HepG2 (cell line): ENCODE measurements around the gene KAT2A.

Experiments
- CREM ChIP-seq, 2 experiments: sonication (generic) in 1 of 2; formaldehyde crosslinking in 1 of 2; IDR thresholded peaks; 2 replicates each; pipeline versions ENCODE4 v1.4.0 to v1.6.1; 2016 to 2020; ENCODE audit warnings: antibody characterized with exemption in 1 of 2, mild to moderate bottlenecking in 1 of 2, missing genetic modification reagents in 1 of 2
- HNRNPH1 ChIP-seq: fragments of 200-400 bp; formaldehyde crosslinking; optimal IDR thresholded peaks from 2 replicates; pipeline ENCODE3; 2017; ENCODE audit warnings: mild to moderate bottlenecking, low read depth, low read length
- MAFK ChIP-seq, 2 experiments: IDR thresholded peaks in 1 of 2; conservative IDR thresholded peaks in 1 of 2; 2 replicates each; pipeline ENCODE4 v1.6.1; 2011; ENCODE audit warnings: improper control_type of control experiment in 2 of 2, low read length in 2 of 2
- MLXIP ChIP-seq: sonication (generic); formaldehyde crosslinking; IDR thresholded peaks from 2 replicates; pipeline ENCODE4 v1.9.0; 2021; ENCODE audit warnings: missing genetic modification reagents, borderline replicate concordance
- NFE2 ChIP-seq: sonication (generic); formaldehyde crosslinking; IDR thresholded peaks from 2 replicates; pipeline ENCODE4 v1.4.0; 2020; ENCODE audit warnings: missing genetic modification reagents
- PAX8 ChIP-seq: sonication (generic); formaldehyde crosslinking; IDR thresholded peaks from 2 replicates; pipeline ENCODE4 v1.8.0; 2022; ENCODE audit warnings: mild to moderate bottlenecking, missing genetic modification reagents, borderline replicate concordance
- RAD21 ChIP-seq: fragments of 450-650 bp; formaldehyde crosslinking; IDR thresholded peaks from 2 replicates; pipeline ENCODE4 v1.5.0; 2020; ENCODE audit warnings: mild to moderate bottlenecking
- ZBTB46 ChIP-seq: sonication (generic); formaldehyde crosslinking; IDR thresholded peaks from 2 replicates; pipeline ENCODE4 v1.4.0; 2020; ENCODE audit warnings: mild to moderate bottlenecking, missing genetic modification reagents, borderline replicate concordance
- ZFYVE20 ChIP-seq: sonication (generic); formaldehyde crosslinking; IDR thresholded peaks from 2 replicates; pipeline ENCODE4 v1.8.0; 2023; ENCODE audit warnings: low read depth, mild to moderate bottlenecking, moderate library complexity, missing genetic modification reagents, borderline replicate concordance
- ZNF280D ChIP-seq: sonication (generic); formaldehyde crosslinking; IDR thresholded peaks from 2 replicates; pipeline ENCODE4 v1.5.1; 2020; ENCODE audit warnings: mild to moderate bottlenecking, missing genetic modification reagents
- ZNF3 ChIP-seq: IDR thresholded peaks from 2 replicates; pipeline ENCODE4 v1.7.0; 2017; ENCODE audit warnings: inconsistent platforms
- ZNF317 ChIP-seq: sonication (generic); formaldehyde crosslinking; IDR thresholded peaks from 2 replicates; pipeline ENCODE4 v1.5.0; 2020; ENCODE audit warnings: mild to moderate bottlenecking, missing genetic modification reagents
- ZNF550 ChIP-seq: sonication (generic); formaldehyde crosslinking; IDR thresholded peaks from 2 replicates; pipeline ENCODE4 v1.4.0; 2020; ENCODE audit warnings: mild to moderate bottlenecking, missing genetic modification reagents, borderline replicate concordance

GRCh38 chr17:42094375-42095069 is 26.6 kb downstream of the KAT2A start:
- no peak for TF ChIP-seq HNRNPH1
- no peak for TF ChIP-seq ZBTB46 (CRISPR knock-in tag)
- no peak for TF ChIP-seq NFE2 (CRISPR knock-in tag)
- TF ChIP-seq ZFYVE20, result no peak
- TF ChIP-seq ZNF550 (CRISPR knock-in tag), result no peak
- no peak for TF ChIP-seq MAFK (conservative IDR thresholded peaks at IDR 0.05 in 1 of 2, IDR thresholded peaks at IDR 0.05 in 1 of 2; ENCODE audit: low read length in 2 of 2)
- TF ChIP-seq ZNF3, result no peak
- no peak for TF ChIP-seq ZNF317 (CRISPR knock-in tag)
- no peak for TF ChIP-seq CREM (IDR thresholded peaks at IDR 0.05)
- TF ChIP-seq CREM (CRISPR knock-in tag; IDR thresholded peaks at IDR 0.05), result no peak
- no peak for TF ChIP-seq PAX8 (CRISPR knock-in tag)
- TF ChIP-seq RAD21, result no peak
- no peak for TF ChIP-seq MLXIP (CRISPR knock-in tag)
- no peak for TF ChIP-seq ZNF280D (CRISPR knock-in tag)
